ENCODE results near the gene ATP2B2.

ATP2B2 gene

DNA sequence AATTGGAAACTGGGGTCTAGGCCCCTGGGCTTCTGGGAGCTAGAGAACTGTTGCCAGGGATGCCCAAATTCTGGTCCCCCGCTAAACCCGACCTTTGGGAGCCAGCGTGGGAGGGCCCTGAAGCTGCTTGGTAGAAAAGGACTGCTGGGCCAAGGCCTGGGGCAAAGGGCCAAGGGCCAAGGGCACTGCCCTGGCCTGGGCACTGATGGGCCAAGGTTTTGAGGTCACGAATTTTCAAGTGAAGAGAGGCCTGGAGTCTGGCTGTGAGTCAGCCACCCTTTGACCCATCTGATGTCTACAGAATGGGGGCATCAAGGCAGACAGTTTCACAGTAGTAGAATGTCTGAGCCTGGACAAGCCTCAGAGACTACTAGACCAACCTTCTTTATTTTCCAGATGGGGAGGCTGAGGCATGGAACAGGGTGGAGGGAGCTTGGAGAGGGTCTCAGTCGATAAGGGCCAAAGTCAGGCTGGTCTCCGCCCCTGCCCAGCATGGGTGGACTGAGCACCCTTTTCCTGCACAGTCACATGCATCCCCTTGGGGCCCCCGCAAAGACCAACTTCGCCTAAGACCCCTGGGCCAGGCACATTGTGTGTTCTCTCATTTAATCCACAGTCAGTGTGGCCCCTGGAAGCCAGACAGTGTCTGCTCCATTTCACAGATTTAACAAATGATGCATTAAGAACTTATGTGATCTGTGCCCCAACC, 66.3 kb downstream of the ATP2B2 start:
- Histone ChIP-seq H2AFZ (ENCODE audit: low read depth) (no peak overlapping the region), H3K4me2 (no peak overlapping the region), H4K20me1 (ENCODE audit: insufficient read depth) (no peaks in the 10 kb centered on the region), H3K36me3 (ENCODE audit: insufficient read depth) (no peaks in the 10 kb centered on the region), H3K4me1 (ENCODE audit: low read depth, poor library complexity, severe bottlenecking) (no peaks in the 10 kb centered on the region), H3K9ac (no peak overlapping the region), H3K79me2 (ENCODE audit: insufficient read depth, low read depth) (no peaks in the 10 kb centered on the region), H3K27ac (no peak overlapping the region), H3K4me3 (IDR thresholded peaks at IDR 0.05; ENCODE audit: insufficient read depth, low read depth, low read length) (no peak overlapping the region), H3K27me3 (ENCODE audit: insufficient read depth, low read depth) (no peaks in the 10 kb centered on the region; the same call in 1 of the 2 replicates)
- TF ChIP-seq, protein P1, sequence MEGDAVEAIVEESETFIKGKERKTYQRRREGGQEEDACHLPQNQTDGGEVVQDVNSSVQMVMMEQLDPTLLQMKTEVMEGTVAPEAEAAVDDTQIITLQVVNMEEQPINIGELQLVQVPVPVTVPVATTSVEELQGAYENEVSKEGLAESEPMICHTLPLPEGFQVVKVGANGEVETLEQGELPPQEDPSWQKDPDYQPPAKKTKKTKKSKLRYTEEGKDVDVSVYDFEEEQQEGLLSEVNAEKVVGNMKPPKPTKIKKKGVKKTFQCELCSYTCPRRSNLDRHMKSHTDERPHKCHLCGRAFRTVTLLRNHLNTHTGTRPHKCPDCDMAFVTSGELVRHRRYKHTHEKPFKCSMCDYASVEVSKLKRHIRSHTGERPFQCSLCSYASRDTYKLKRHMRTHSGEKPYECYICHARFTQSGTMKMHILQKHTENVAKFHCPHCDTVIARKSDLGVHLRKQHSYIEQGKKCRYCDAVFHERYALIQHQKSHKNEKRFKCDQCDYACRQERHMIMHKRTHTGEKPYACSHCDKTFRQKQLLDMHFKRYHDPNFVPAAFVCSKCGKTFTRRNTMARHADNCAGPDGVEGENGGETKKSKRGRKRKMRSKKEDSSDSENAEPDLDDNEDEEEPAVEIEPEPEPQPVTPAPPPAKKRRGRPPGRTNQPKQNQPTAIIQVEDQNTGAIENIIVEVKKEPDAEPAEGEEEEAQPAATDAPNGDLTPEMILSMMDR (conservative IDR thresholded peaks at IDR 0.05; ENCODE audit: low read depth, low read length) = no peak

DNA sequence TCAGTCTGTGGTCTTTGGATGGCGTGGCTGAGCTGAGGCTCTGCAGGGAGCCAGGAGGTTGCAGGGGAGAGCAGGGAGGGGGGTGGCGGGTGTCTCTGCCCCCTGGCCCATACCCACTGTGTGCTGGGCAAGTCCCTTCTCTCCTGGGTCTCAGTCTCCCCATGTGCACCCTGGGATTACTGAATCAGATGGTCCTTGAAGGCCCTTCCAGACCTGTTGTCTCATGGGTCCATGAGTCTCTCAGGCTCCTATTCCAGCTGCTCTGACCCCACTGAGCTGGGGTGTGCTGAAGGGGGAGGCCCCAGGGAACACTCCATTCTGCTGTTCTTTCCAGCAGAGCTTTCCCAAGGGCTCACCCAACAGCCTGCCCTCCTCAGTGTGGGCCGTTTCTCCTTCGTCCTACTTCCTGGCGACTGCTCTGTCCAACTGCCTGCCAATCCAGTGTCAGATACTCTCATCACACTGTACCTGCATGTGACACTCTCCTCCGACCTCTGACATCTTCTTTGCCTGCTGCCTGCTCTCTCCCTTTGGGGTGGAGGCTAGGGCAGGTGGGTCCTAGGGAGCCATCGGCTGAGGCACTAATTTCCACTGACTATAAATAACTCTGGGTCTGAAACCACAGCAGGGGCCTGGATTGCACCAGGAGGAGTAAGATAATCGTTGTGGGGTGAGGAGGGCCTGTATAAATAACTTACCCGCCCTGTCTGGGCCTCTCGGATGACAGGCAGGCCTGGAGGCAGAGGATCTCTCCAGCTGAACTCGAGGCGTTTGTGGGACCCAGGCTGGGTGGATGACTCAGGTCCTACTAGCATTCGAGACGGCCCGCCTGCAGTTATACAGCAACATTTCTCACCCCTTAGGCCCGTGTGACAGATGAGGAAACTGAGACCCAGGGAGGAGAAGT, 67.1 kb downstream of the ATP2B2 start:
- Histone ChIP-seq H3K9ac (no peak overlapping the region), H3K79me2 (ENCODE audit: insufficient read depth, low read depth) (no peaks in the 10 kb centered on the region), H3K27me3 (ENCODE audit: insufficient read depth, low read depth) (no peaks in the 10 kb centered on the region), H3K4me1 (ENCODE audit: low read depth, poor library complexity, severe bottlenecking) (no peaks in the 10 kb centered on the region), H3K4me2 (no peak overlapping the region), H3K36me3 (ENCODE audit: insufficient read depth) (no peaks in the 10 kb centered on the region), H2AFZ (ENCODE audit: low read depth) (no peak overlapping the region), H3K4me3 (IDR thresholded peaks at IDR 0.05; ENCODE audit: insufficient read depth, low read depth, low read length) (no peak overlapping the region), H3K27ac (no peak overlapping the region), H4K20me1 (ENCODE audit: insufficient read depth) (no peaks in the 10 kb centered on the region)
- TF ChIP-seq, protein P1 (conservative IDR thresholded peaks at IDR 0.05; ENCODE audit: low read depth, low read length) = no peak

DNA sequence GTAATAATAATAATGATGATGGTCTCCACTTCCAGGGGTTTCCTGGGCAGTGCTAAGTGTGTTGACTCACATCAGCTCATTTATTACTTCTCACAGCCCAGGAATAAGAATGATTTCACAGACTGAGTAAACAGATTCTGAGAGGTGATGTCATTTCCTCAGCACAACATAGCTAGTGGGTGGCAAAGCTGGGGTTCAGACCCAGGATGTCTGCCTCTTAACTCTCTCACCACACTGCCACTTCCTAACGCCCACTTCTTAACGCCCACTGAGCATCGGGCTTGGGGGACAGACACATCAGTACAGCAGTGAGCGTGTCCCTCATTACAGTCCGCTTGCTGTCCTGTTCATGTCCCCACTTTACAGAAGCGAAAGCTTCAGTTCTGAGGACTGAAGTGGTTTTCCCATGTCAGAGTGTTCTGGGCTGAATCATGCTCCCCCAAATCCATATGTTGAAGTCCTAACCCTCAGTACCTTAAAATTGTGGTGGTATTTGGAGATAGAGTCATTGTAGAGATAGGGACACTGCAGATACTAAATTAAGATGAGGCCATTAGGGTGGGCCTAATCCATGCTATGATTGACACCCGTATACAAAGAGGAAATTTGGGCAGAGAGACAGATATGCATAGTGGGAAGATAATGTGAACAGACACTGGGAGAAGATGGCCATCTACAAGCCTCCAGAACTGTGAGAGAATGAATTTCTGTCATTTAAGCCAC, 68.0 kb downstream of the ATP2B2 start:
- Histone ChIP-seq H3K4me3 (IDR thresholded peaks at IDR 0.05; ENCODE audit: insufficient read depth, low read depth, low read length) (no peak overlapping the region), H3K79me2 (ENCODE audit: insufficient read depth, low read depth) (no peaks in the 10 kb centered on the region), H3K4me1 (ENCODE audit: low read depth, poor library complexity, severe bottlenecking) (no peaks in the 10 kb centered on the region), H3K36me3 (ENCODE audit: insufficient read depth) (no peaks in the 10 kb centered on the region), H3K9ac (no peak overlapping the region), H3K4me2 (no peak overlapping the region), H3K27me3 (ENCODE audit: insufficient read depth, low read depth) (no peaks in the 10 kb centered on the region), H4K20me1 (ENCODE audit: insufficient read depth) (no peaks in the 10 kb centered on the region), H3K27ac (no peak overlapping the region), H2AFZ (ENCODE audit: low read depth) (no peak overlapping the region)
- TF ChIP-seq, protein P1 (conservative IDR thresholded peaks at IDR 0.05; ENCODE audit: low read depth, low read length) = no peak

DNA sequence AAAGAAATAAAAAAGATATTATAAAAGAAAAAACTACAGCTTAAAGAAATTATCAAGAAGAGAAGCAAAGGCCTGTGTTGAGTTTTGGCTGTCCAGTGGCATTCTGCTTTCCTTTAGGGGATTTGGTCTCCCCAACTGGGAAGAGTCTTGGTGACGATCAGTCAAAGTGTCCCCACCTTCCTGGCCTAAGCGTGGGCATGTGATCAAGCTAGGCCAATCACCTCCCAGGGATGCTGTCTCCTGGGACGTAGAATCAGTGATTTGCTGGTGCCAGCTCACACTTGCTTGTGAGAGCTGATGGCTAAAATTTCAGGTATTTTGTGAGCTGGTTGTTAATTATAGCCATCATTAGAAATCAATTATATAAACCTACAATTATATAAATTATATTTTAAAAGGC, 69.5 kb downstream of the ATP2B2 start:
- H3K27ac ChIP-seq = no peak overlapping the region

More for the DNA sequence above, 69.5 kb downstream of the ATP2B2 start:
- Histone ChIP-seq H3K4me2 (no peak overlapping the region), H3K4me1 (ENCODE audit: low read depth, poor library complexity, severe bottlenecking) (no peaks in the 10 kb centered on the region), H3K9ac (no peak overlapping the region), H3K4me3 (IDR thresholded peaks at IDR 0.05; ENCODE audit: insufficient read depth, low read depth, low read length) (no peak overlapping the region), H3K36me3 (ENCODE audit: insufficient read depth) (no peaks in the 10 kb centered on the region), H3K27me3 (ENCODE audit: insufficient read depth, low read depth) (no peaks in the 10 kb centered on the region), H2AFZ (ENCODE audit: low read depth) (no peak overlapping the region), H3K79me2 (ENCODE audit: insufficient read depth, low read depth) (no peaks in the 10 kb centered on the region), H4K20me1 (ENCODE audit: insufficient read depth) (no peaks in the 10 kb centered on the region)
- TF ChIP-seq, protein P1 (conservative IDR thresholded peaks at IDR 0.05; ENCODE audit: low read depth, low read length) = no peak
